Measurements from ENCODE around the gene BAHCC1.

Gene BAHCC1

GRCh38 chr17:81440051-81440471 lies 44.8 kb downstream of the BAHCC1 start:
- ChIA-PET POLR2A (interaction anchor here (0.6 to 2.3 kb wide), 4 partner anchors 42 to 1382 kb away, joined by 3 to 9 read pairs (median 4); partner anchors contain the start of genes BAHCC1 and CEP131), CTCF (interaction anchor here (0.6 to 2.4 kb wide), 29 partner anchors 9 to 350 kb away, joined by 3 to 21 read pairs (median 4); partner anchors contain the start of gene FAAP100)
- H3K4me1 ChIP-seq (ENCODE audit: control insufficient read depth, insufficient read depth, low read length): no peaks in the 10 kb centered on the region; the same call in 1 of the 2 replicates
- TF ChIP-seq ZNF394 (tag by site-specific recombination; IDR thresholded peaks at IDR 0.05; ENCODE audit: borderline replicate concordance): no peak
- no peak for TF ChIP-seq KLF10 (tag by site-specific recombination; IDR thresholded peaks at IDR 0.05)
- peak; percentile 56 for TF ChIP-seq PRDM10 (tag by site-specific recombination; IDR thresholded peaks at IDR 0.05)
- TF ChIP-seq MYNN (tag by site-specific recombination; IDR thresholded peaks at IDR 0.05; ENCODE audit: borderline replicate concordance): 0 out of 2 replicates have a peak, but pooled peaks have one; percentile 23
- H3K27ac ChIP-seq (ENCODE audit: extremely low read depth, low read depth, low read length): no peak overlapping the region
- H3K9me3 ChIP-seq (ENCODE audit: control insufficient read depth, insufficient read depth, low read depth, low read length): no peaks in the 10 kb centered on the region
- H3K4me3 ChIP-seq (ENCODE audit: low read depth, low read length): no peak overlapping the region
- H3K36me3 ChIP-seq (ENCODE audit: control insufficient read depth in 2 of 2, insufficient read depth in 1 of 2, low read length in 2 of 2): peaks cover 0 to 22% of the 10 kb centered on the region in 2 experiments; a peak in 1 of 3 replicates

- no peaks in the 10 kb centered on the region for H3K9me3 ChIP-seq (ENCODE audit: control insufficient read depth, insufficient read depth, low read depth, low read length)
- H3K4me1 ChIP-seq (ENCODE audit: control insufficient read depth, insufficient read depth, low read length): no peaks in the 10 kb centered on the region; the same call in 1 of the 2 replicates
- H3K27ac ChIP-seq (ENCODE audit: extremely low read depth, low read depth, low read length): no peak overlapping the region
- no peak overlapping the region for H3K4me3 ChIP-seq (ENCODE audit: low read depth, low read length)
- ChIA-PET CTCF (interaction anchor here (0.6 to 2.4 kb wide), 39 partner anchors 9 to 350 kb away, joined by 3 to 21 read pairs (median 4); partner anchors contain the start of genes BAHCC1 and FAAP100), POLR2A (interaction anchor here (0.6 to 2.3 kb wide), 6 partner anchors 43 to 1383 kb away, joined by 3 to 9 read pairs (median 4); partner anchors contain the start of genes BAHCC1, CEP131, NDUFAF8 and TEPSIN)
- H3K36me3 ChIP-seq (ENCODE audit: control insufficient read depth in 2 of 2, insufficient read depth in 1 of 2, low read length in 2 of 2): peaks cover 0 to 22% of the 10 kb centered on the region in 2 experiments; a peak in 1 of 3 replicates
- no peak for TF ChIP-seq ZNF600 (tag by site-specific recombination; IDR thresholded peaks at IDR 0.05)
- no peak for TF ChIP-seq ZNF184 (tag by site-specific recombination; IDR thresholded peaks at IDR 0.05)
- no peak for TF ChIP-seq ZNF324 (tag by site-specific recombination; IDR thresholded peaks at IDR 0.05)
- peak; percentile 23; the same call in 1 of the 2 replicates for TF ChIP-seq ZIC2 (tag by site-specific recombination; IDR thresholded peaks at IDR 0.05)
- no peak for TF ChIP-seq ZNF223 (tag by site-specific recombination; IDR thresholded peaks at IDR 0.05)
- no peak for TF ChIP-seq ZNF214 (tag by site-specific recombination; IDR thresholded peaks at IDR 0.05; ENCODE audit: borderline replicate concordance)
- TF ChIP-seq ZNF677 (tag by site-specific recombination; IDR thresholded peaks at IDR 0.05): no peak
- peak; percentile 30 for TF ChIP-seq GLIS2 (tag by site-specific recombination; IDR thresholded peaks at IDR 0.05)
- TF ChIP-seq ZNF423 (tag by site-specific recombination; IDR thresholded peaks at IDR 0.05): peak; percentile 18; the same call in 1 of the 2 replicates
- no peak for TF ChIP-seq ZNF274 (IDR thresholded peaks at IDR 0.05; ENCODE audit: low read length)
- no peak for TF ChIP-seq ZNF274 (tag by site-specific recombination; IDR thresholded peaks at IDR 0.05; ENCODE audit: borderline replicate concordance)
- no peak for TF ChIP-seq ZBTB8A (tag by site-specific recombination; IDR thresholded peaks at IDR 0.05)
- no peak for TF ChIP-seq ZNF624 (tag by site-specific recombination; IDR thresholded peaks at IDR 0.05)
- no peak for TF ChIP-seq ZNF23 (tag by site-specific recombination; IDR thresholded peaks at IDR 0.05; ENCODE audit: borderline replicate concordance)
- peak; percentile 72; the same call in 1 of the 2 replicates for TF ChIP-seq SCRT1 (tag by site-specific recombination; IDR thresholded peaks at IDR 0.05; ENCODE audit: borderline replicate concordance)
- TF ChIP-seq ZNF37A (tag by site-specific recombination; IDR thresholded peaks at IDR 0.05): no peak
- TF ChIP-seq, protein P1, sequence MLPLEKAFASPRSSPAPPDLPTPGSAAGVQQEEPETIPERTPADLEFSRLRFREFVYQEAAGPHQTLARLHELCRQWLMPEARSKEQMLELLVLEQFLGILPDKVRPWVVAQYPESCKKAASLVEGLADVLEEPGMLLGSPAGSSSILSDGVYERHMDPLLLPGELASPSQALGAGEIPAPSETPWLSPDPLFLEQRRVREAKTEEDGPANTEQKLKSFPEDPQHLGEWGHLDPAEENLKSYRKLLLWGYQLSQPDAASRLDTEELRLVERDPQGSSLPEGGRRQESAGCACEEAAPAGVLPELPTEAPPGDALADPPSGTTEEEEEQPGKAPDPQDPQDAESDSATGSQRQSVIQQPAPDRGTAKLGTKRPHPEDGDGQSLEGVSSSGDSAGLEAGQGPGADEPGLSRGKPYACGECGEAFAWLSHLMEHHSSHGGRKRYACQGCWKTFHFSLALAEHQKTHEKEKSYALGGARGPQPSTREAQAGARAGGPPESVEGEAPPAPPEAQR (tag by site-specific recombination; IDR thresholded peaks at IDR 0.05): no peak
- TF ChIP-seq GLI4 (tag by site-specific recombination; IDR thresholded peaks at IDR 0.05): no peak
- TF ChIP-seq CTCF (tag by site-specific recombination; IDR thresholded peaks at IDR 0.05): peak; percentile 75
- no peak for TF ChIP-seq HIC1 (tag by site-specific recombination; IDR thresholded peaks at IDR 0.05)
These were observed 45.4 kb downstream of the BAHCC1 start for GRCh38 chr17:81440511-81441244.

All from HEK293 (cell line).